Kidney (tissue), 14 donors: ENCODE data around the gene ARHGEF10L. TPM values are rescaled to one million over a fixed set of nuclear protein-coding genes. Genes with fewer than 3 reads are reported as not detected.

Source experiments
- DNase-seq, 5 donors: peaks; one replicate each; pipeline ENCODE4 v3.0.0-alpha.2; 2013 to 2020
- FAIRE-seq: peaks from 2 replicates; lab custom pipeline; 2012; peaks lifted over from hg19 to GRCh38; lab: Jason Lieb, UNC
- H3K27ac ChIP-seq, 2 donors: one replicate each; pipeline ENCODE4 v1.7.0; 2013; ENCODE audit warnings: low read depth in 2 of 2, low read length in 2 of 2, inconsistent platforms in 1 of 2
- H3K27me3 ChIP-seq: one replicate; pipeline ENCODE4 v1.7.1; 2013; ENCODE audit warnings: low read length, inconsistent platforms; ENCODE audit not compliant: control insufficient read depth, insufficient read depth
- H3K36me3 ChIP-seq, 3 donors: one replicate each; pipeline versions ENCODE4 v1.7.0 to v1.7.1; 2013; ENCODE audit warnings: low read length in 3 of 3, control low read depth in 1 of 3, inconsistent platforms in 1 of 3; ENCODE audit not compliant: insufficient read depth in 3 of 3, control insufficient read depth in 2 of 3
- H3K4me1 ChIP-seq, 3 donors: one replicate each; pipeline versions ENCODE4 v1.7.0 to v1.7.1; 2013; ENCODE audit warnings: low read length in 3 of 3, inconsistent platforms in 1 of 3, low read depth in 1 of 3; ENCODE audit not compliant: control insufficient read depth in 2 of 3, insufficient read depth in 2 of 3
- H3K4me3 ChIP-seq, 3 donors: one replicate each; pipeline versions ENCODE4 v1.7.0 to v1.8.1; 2013; ENCODE audit warnings: low read length in 3 of 3, control low read depth in 1 of 3, inconsistent platforms in 1 of 3
- H3K9ac ChIP-seq, 3 donors: one replicate each; pipeline versions ENCODE4 v1.7.0 to v1.7.1; 2013; ENCODE audit warnings: low read length in 3 of 3, control low read depth in 1 of 3, inconsistent platforms in 1 of 3
- H3K9me3 ChIP-seq, 3 donors: one replicate each; pipeline versions ENCODE4 v1.7.0 to v1.7.1; 2013; ENCODE audit warnings: low read length in 3 of 3, control low read depth in 1 of 3, inconsistent platforms in 1 of 3; ENCODE audit not compliant: control insufficient read depth in 2 of 3, insufficient read depth in 1 of 3
- CTCF ChIP-seq: IDR thresholded peaks from 3 replicates; pipeline ENCODE4 v1.5.1; 2012; ENCODE audit warnings: mild to moderate bottlenecking, moderate library complexity, borderline replicate concordance; ENCODE audit not compliant: insufficient read depth; ENCODE audit errors: extremely low read depth
- intact Hi-C: fragments of 100-400 bp; cut with DNase I; formaldehyde crosslinking; loops from one replicate; pipeline ENCODE4 v1.11.1; 2022
- polyA plus RNA-seq: library from polyadenylated mRNA; stranded (reverse); fragments of 350-450 nt; fragmentation: Illumina TruSeq; extraction: RNeasy Lipid Tissue Mini Kit (QIAGEN cat#74804); gene quantifications from one replicate; pipeline ENCODE4 v1.2.3, GENCODE V29; 2014; ENCODE audit warnings: low read depth, low replicate concordance; ENCODE audit not compliant: insufficient read depth
- total RNA-seq: library from RNA; stranded (reverse); fragmentation: NEBNext Ultra II Directional; extraction: Animal tissue kit (Norgen Biotek cat#: 25700); gene quantifications from one replicate; pipeline ENCODE4 v1.2.1, GENCODE V29; 2021
- donor health status: control.
- donor health status: control.
- donor health status: control.
- donor health status: control.
- donor health status: control.
- donor health status: DM: yes; HTN: yes; CAD: no.
- donor health status: Normal renal cell carcinoma (clear cell type).

The ARHGEF10L gene
- total and polyA plus RNA-seq, 2 donors from 2014 or later, result 40.8 to 91.9 TPM

GRCh38 chr1:17639703-17640340 is 100.3 kb downstream of the ARHGEF10L start:
- FAIRE-seq (no peak), DNase-seq (no peak)
- Histone ChIP-seq H3K36me3 (peaks cover 2 to 71% (median 41%) of the 10 kb centered on the region in 3 donors), H3K27me3 (no peaks in the 10 kb centered on the region), H3K4me1 (no peaks in the 10 kb centered on the region), H3K9me3 (no peaks in the 10 kb centered on the region), H3K9ac (no peak overlapping the region), H3K27ac (no peak overlapping the region), H3K4me3 (no peak overlapping the region)
- intact Hi-C loops, result no loop called here
- TF ChIP-seq CTCF, result no peak

- DNase-seq, result no peak
- no peak for TF ChIP-seq CTCF
- no peak for FAIRE-seq
- intact Hi-C loops, result no loop called here
- Histone ChIP-seq H3K9ac (no peak overlapping the region), H3K27ac (no peak overlapping the region), H3K4me1 (no peaks in the 10 kb centered on the region), H3K4me3 (no peak overlapping the region), H3K9me3 (no peaks in the 10 kb centered on the region), H3K36me3 (peaks cover 2 to 66% (median 35%) of the 10 kb centered on the region in 3 donors), H3K27me3 (no peaks in the 10 kb centered on the region)
Measured at GRCh38 chr1:17640393-17640792, 100.9 kb downstream of the ARHGEF10L start.

DNA sequence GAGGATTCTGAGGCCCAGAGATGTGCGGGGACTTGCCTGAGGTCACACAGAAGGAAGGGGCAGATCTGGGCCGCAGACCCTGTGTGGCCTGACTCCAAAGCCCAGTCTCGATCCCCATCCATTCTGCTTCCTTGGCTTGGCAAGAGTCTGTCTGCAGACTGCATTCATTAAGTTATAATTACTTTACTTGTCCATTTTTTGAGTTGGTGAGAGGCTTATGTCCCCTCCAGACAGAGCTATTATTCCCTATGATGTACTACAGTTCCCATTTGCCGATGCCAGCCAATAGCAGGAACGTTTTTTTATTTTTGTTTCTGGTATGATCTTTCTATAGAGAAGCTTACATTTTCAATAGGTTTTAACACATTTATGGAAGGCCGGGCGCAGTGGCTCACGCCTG is 101.5 kb downstream of the ARHGEF10L start:
- intact Hi-C loops, result no loop called here
- FAIRE-seq, result no peak
- H3K4me1 ChIP-seq, result no peaks in the 10 kb centered on the region
- H3K36me3 ChIP-seq, result peaks cover 2 to 64% (median 30%) of the 10 kb centered on the region in 3 donors
- H3K4me3 ChIP-seq, result no peak overlapping the region
- H3K27ac ChIP-seq, result no peak overlapping the region
- no peaks in the 10 kb centered on the region for H3K9me3 ChIP-seq
- TF ChIP-seq CTCF, result no peak
- DNase-seq, result no peak
- H3K27me3 ChIP-seq, result no peaks in the 10 kb centered on the region
- no peak overlapping the region for H3K9ac ChIP-seq
